ENCODE data around the gene SLC35F1.

Gene SLC35F1

DNA sequence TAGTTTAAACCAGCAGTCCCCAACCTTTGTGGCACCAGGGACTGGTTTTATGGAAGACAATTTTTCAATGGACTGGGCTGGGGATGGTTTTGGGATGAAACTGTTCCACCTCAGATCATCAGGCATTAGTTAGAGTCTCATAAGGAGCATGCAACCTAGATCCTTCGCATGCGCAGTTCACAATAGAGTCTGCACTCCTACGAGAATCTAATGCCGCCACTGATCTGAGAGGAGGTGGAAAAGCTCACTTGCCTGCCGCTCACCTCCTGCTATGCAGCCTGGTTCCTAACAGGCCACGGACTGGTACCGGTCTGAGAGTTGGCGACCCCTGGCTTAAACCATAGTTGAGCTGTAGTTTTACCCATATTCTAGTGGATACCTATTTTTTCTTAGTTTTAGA lies 154.6 kb downstream of the SLC35F1 start:
- H3K36me3 ChIP-seq (ENCODE audit: insufficient read depth, low read length): no peaks in the 10 kb centered on the region
- no peaks in the 10 kb centered on the region for H3K9me2 ChIP-seq (ENCODE audit: low read depth, low read length)
- no peaks in the 10 kb centered on the region for H3K4me1 ChIP-seq (ENCODE audit: insufficient read depth, low read length, severe bottlenecking)
- no peak overlapping the region for H3K4me2 ChIP-seq (ENCODE audit: low read length)
- H3K27me3 ChIP-seq (ENCODE audit: insufficient read depth, low read length): no peaks in the 10 kb centered on the region
- TF ChIP-seq CTCF (IDR thresholded peaks at IDR 0.05; ENCODE audit: low read length) (no peak), EZH2 (IDR thresholded peaks at IDR 0.05; ENCODE audit: borderline replicate concordance, low read length) (no peak)
- H4K20me1 ChIP-seq (ENCODE audit: insufficient read depth, low read length): no peaks in the 10 kb centered on the region
- no peak overlapping the region for H2AFZ ChIP-seq (ENCODE audit: low read length)
- no peak overlapping the region for H3K27ac ChIP-seq (ENCODE audit: low read depth, low read length, poor library complexity, severe bottlenecking)
- H3F3A ChIP-seq (ENCODE audit: insufficient read depth, low read length): no peaks in the 10 kb centered on the region
- H3K9ac ChIP-seq (ENCODE audit: low read length): no peak overlapping the region
- no peaks in the 10 kb centered on the region for H3K9me3 ChIP-seq (ENCODE audit: low read length)
- H3K79me2 ChIP-seq (ENCODE audit: insufficient read depth, low read length): no peaks in the 10 kb centered on the region
- H3K4me3 ChIP-seq (ENCODE audit: low read depth, low read length, poor library complexity, severe bottlenecking): no peak overlapping the region

GRCh38 chr6:118080547-118080946 lies 173.5 kb downstream of the SLC35F1 start:
- Histone ChIP-seq H3K9me2 (ENCODE audit: low read depth, low read length) (no peaks in the 10 kb centered on the region), H3K9ac (ENCODE audit: low read length) (no peak overlapping the region), H2AFZ (ENCODE audit: low read length) (no peak overlapping the region), H4K20me1 (ENCODE audit: insufficient read depth, low read length) (no peaks in the 10 kb centered on the region), H3K27me3 (ENCODE audit: insufficient read depth, low read length) (no peaks in the 10 kb centered on the region), H3F3A (ENCODE audit: insufficient read depth, low read length) (no peaks in the 10 kb centered on the region), H3K27ac (ENCODE audit: low read depth, low read length, poor library complexity, severe bottlenecking) (no peak overlapping the region), H3K4me2 (ENCODE audit: low read length) (no peak overlapping the region), H3K4me3 (ENCODE audit: low read depth, low read length, poor library complexity, severe bottlenecking) (no peak overlapping the region), H3K9me3 (ENCODE audit: low read length) (no peaks in the 10 kb centered on the region), H3K79me2 (ENCODE audit: insufficient read depth, low read length) (no peaks in the 10 kb centered on the region), H3K36me3 (ENCODE audit: insufficient read depth, low read length) (no peaks in the 10 kb centered on the region), H3K4me1 (ENCODE audit: insufficient read depth, low read length, severe bottlenecking) (no peaks in the 10 kb centered on the region)
- TF ChIP-seq EZH2 (IDR thresholded peaks at IDR 0.05; ENCODE audit: borderline replicate concordance, low read length) (no peak), CTCF (IDR thresholded peaks at IDR 0.05; ENCODE audit: low read length) (no peak)

GRCh38 chr6:118083711-118084110 lies 176.6 kb downstream of the SLC35F1 start:
- Histone ChIP-seq H3K9me2 (ENCODE audit: low read depth, low read length) (no peaks in the 10 kb centered on the region), H3K4me1 (ENCODE audit: insufficient read depth, low read length, severe bottlenecking) (no peaks in the 10 kb centered on the region), H4K20me1 (ENCODE audit: insufficient read depth, low read length) (no peaks in the 10 kb centered on the region), H2AFZ (ENCODE audit: low read length) (no peak overlapping the region), H3K27ac (ENCODE audit: low read depth, low read length, poor library complexity, severe bottlenecking) (no peak overlapping the region), H3F3A (ENCODE audit: insufficient read depth, low read length) (no peaks in the 10 kb centered on the region), H3K9me3 (ENCODE audit: low read length) (no peaks in the 10 kb centered on the region), H3K27me3 (ENCODE audit: insufficient read depth, low read length) (no peaks in the 10 kb centered on the region), H3K79me2 (ENCODE audit: insufficient read depth, low read length) (no peaks in the 10 kb centered on the region), H3K4me3 (ENCODE audit: low read depth, low read length, poor library complexity, severe bottlenecking) (no peak overlapping the region), H3K4me2 (ENCODE audit: low read length) (no peak overlapping the region), H3K36me3 (ENCODE audit: insufficient read depth, low read length) (no peaks in the 10 kb centered on the region), H3K9ac (ENCODE audit: low read length) (no peak overlapping the region)
- no peak for TF ChIP-seq EZH2 (IDR thresholded peaks at IDR 0.05; ENCODE audit: borderline replicate concordance, low read length)
- TF ChIP-seq CTCF (IDR thresholded peaks at IDR 0.05; ENCODE audit: low read length): no peak
